Upper lobe of left lung (tissue), 6 donors: ENCODE results near the gene SLC25A13. TPM values are rescaled to one million over a fixed set of nuclear protein-coding genes. Genes with fewer than 3 reads are reported as not detected.

ENCODE experiments used
- ATAC-seq, 2 donors: fragments of 200-7000 bp; cut with Tn5 transposase; one replicate each; pipeline ENCODE4 v1.9.1; 2022; ENCODE audit warnings: mild to moderate bottlenecking in 2 of 2, moderate library complexity in 2 of 2; ENCODE audit not compliant: low FRiP score in 2 of 2
- DNase-seq, 2 donors: peaks; one replicate each; pipeline ENCODE4 v3.0.0-alpha.2; 2019 to 2020
- H3K27ac ChIP-seq, 4 donors: fragments of 200-600 bp; sonication (generic); one replicate each; pipeline ENCODE4 v1.5.1; 2016 to 2019
- H3K27me3 ChIP-seq, 4 donors: fragments of 200-600 bp; sonication (generic); one replicate each; pipeline ENCODE4 v1.5.1; 2017 to 2019
- H3K36me3 ChIP-seq, 4 donors: fragments of 200-600 bp; sonication (generic); one replicate each; pipeline ENCODE4 v1.5.1; 2016 to 2019
- H3K4me1 ChIP-seq, 4 donors: fragments of 200-600 bp; sonication (generic); one replicate each; pipeline ENCODE4 v1.5.1; 2018 to 2019
- H3K4me3 ChIP-seq, 4 donors: fragments of 200-600 bp; sonication (generic); one replicate each; pipeline ENCODE4 v1.5.1; 2017 to 2019; ENCODE audit warnings: mild to moderate bottlenecking in 2 of 4, moderate library complexity in 1 of 4
- H3K9me3 ChIP-seq, 4 donors: fragments of 200-600 bp; sonication (generic); one replicate each; pipeline ENCODE4 v1.5.1; 2018 to 2019
- EP300 ChIP-seq, 4 donors: sonication (generic); formaldehyde crosslinking; IDR thresholded peaks; one replicate each; pipeline ENCODE4 v1.5.1; 2017; ENCODE audit warnings: antibody characterized with exemption in 4 of 4, control low read depth in 2 of 4
- POLR2A ChIP-seq, 4 donors: fragments of 450-650 bp; IDR thresholded peaks; one replicate each; pipeline ENCODE4 v1.5.1; 2016 to 2017; ENCODE audit warnings: antibody characterized with exemption in 4 of 4, mild to moderate bottlenecking in 2 of 4
- POLR2AphosphoS5 ChIP-seq, 2 donors: sonication (generic); formaldehyde crosslinking; IDR thresholded peaks; one replicate each; pipeline ENCODE4 v1.5.1; 2017; ENCODE audit warnings: antibody characterized with exemption in 2 of 2
- WGBS, 2 donors: methylation state at CpG; one replicate each; pipeline ENCODE4 v1.1.5; 2017 to 2018; 5-methylcytosine and 5-hydroxymethylcytosine counted together
- total RNA-seq, 6 donors: library from RNA; depleted of rRNA in 4 of 6; stranded (reverse); fragments of >200 nt in 4 of 6; gene quantifications; one replicate each; pipeline versions ENCODE4 v1.1.0 to v1.2.1, GENCODE V29; 2016 to 2021
- TF ChIP-seq, protein P1 (sequence below), 6 experiments: fragments of 450-650 bp in 4 of 6; fragments of 200-600 bp in 2 of 6; sonication (generic) in 2 of 6; IDR thresholded peaks; one replicate each; pipeline ENCODE4 v1.5.1; 2016 to 2019; ENCODE audit warnings: antibody characterized with exemption in 6 of 6
- donor health status: DM: no; HTN: no; CAD: no; lungs with moderate emphysema.
- donor health status: DM: no; HTN: yes; CAD: no; lungs with severe emphysema.

SLC25A13 gene
- total RNA-seq, 6 donors from 2014 or later: 21.4 to 39.7 (median 30.8) TPM

GRCh38 chr7:96248405-96248804, 73.5 kb downstream of the SLC25A13 start:
- WGBS, 2 donors: 73 to 83% methylated on average over 2 of the region's 2 CpGs
- H3K4me3 ChIP-seq: no peak overlapping the region
- no peaks in the 10 kb centered on the region for H3K36me3 ChIP-seq
- no peak for ATAC-seq
- no peaks in the 10 kb centered on the region for H3K27me3 ChIP-seq
- DNase-seq: no peak
- H3K4me1 ChIP-seq: no peaks in the 10 kb centered on the region
- H3K9me3 ChIP-seq: no peaks in the 10 kb centered on the region
- H3K27ac ChIP-seq: no peak overlapping the region
- TF ChIP-seq POLR2AphosphoS5 (IDR thresholded peaks at IDR 0.05): no peak
- TF ChIP-seq POLR2A (IDR thresholded peaks at IDR 0.05): no peak
- TF ChIP-seq, protein P1, sequence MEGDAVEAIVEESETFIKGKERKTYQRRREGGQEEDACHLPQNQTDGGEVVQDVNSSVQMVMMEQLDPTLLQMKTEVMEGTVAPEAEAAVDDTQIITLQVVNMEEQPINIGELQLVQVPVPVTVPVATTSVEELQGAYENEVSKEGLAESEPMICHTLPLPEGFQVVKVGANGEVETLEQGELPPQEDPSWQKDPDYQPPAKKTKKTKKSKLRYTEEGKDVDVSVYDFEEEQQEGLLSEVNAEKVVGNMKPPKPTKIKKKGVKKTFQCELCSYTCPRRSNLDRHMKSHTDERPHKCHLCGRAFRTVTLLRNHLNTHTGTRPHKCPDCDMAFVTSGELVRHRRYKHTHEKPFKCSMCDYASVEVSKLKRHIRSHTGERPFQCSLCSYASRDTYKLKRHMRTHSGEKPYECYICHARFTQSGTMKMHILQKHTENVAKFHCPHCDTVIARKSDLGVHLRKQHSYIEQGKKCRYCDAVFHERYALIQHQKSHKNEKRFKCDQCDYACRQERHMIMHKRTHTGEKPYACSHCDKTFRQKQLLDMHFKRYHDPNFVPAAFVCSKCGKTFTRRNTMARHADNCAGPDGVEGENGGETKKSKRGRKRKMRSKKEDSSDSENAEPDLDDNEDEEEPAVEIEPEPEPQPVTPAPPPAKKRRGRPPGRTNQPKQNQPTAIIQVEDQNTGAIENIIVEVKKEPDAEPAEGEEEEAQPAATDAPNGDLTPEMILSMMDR (IDR thresholded peaks at IDR 0.05): no peak
- no peak for TF ChIP-seq EP300 (IDR thresholded peaks at IDR 0.05)

- Histone ChIP-seq H3K4me1 (peaks cover 0 to 4% (median under 1%) of the 10 kb centered on the region in 4 donors), H3K36me3 (no peaks in the 10 kb centered on the region), H3K27me3 (no peaks in the 10 kb centered on the region), H3K4me3 (no peak overlapping the region), H3K27ac (no peak overlapping the region), H3K9me3 (no peaks in the 10 kb centered on the region)
- WGBS, 2 donors: 93% methylated on average over 3 of the region's 3 CpGs
- TF ChIP-seq POLR2AphosphoS5 (IDR thresholded peaks at IDR 0.05): no peak
- TF ChIP-seq, protein P1 (IDR thresholded peaks at IDR 0.05): no peak
- TF ChIP-seq POLR2A (IDR thresholded peaks at IDR 0.05): no peak
- TF ChIP-seq EP300 (IDR thresholded peaks at IDR 0.05): no peak
- no peak for DNase-seq
- no peak for ATAC-seq
Observed at GRCh38 chr7:96246919-96247318, 75.0 kb downstream of the SLC25A13 start.

DNA sequence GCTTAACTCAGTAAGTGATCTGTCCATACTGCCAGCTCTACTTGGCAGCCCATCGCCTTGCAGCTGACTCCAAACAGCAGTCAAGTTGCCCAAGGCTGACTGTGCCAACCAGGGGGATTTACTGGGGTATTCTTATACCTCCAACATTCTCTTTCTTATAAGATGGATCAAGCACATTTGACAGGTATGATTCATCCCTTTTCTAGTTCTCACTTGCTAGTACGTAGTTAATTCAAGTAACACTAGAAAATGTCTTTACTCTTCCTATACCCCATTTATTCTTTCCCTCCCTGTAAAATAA, 77.0 kb downstream of the SLC25A13 start:
- DNase-seq (no peak), ATAC-seq (no peak)
- TF ChIP-seq, protein P1 (IDR thresholded peaks at IDR 0.05): no peak
- TF ChIP-seq EP300 (IDR thresholded peaks at IDR 0.05): no peak
- TF ChIP-seq POLR2A (IDR thresholded peaks at IDR 0.05): no peak
- no peak for TF ChIP-seq POLR2AphosphoS5 (IDR thresholded peaks at IDR 0.05)
- Histone ChIP-seq H3K27ac (no peak overlapping the region), H3K4me1 (peaks cover 0 to 5% (median 2%) of the 10 kb centered on the region in 4 donors), H3K36me3 (no peaks in the 10 kb centered on the region), H3K27me3 (no peaks in the 10 kb centered on the region), H3K4me3 (no peak overlapping the region), H3K9me3 (no peaks in the 10 kb centered on the region)
- WGBS, 2 donors: 93 to 96% methylated on average over 2 of the region's 2 CpGs

GRCh38 chr7:96244244-96244991, 77.5 kb downstream of the SLC25A13 start:
- 86 to 98% methylated on average over 6 of the region's 6 CpGs for WGBS, 2 donors
- ATAC-seq: no peak
- no peaks in the 10 kb centered on the region for H3K36me3 ChIP-seq
- H3K4me1 ChIP-seq: peaks cover 0 to 5% (median 2%) of the 10 kb centered on the region in 4 donors
- DNase-seq: no peak
- H3K9me3 ChIP-seq: no peaks in the 10 kb centered on the region
- no peak overlapping the region for H3K4me3 ChIP-seq
- H3K27ac ChIP-seq: no peak overlapping the region
- TF ChIP-seq EP300 (IDR thresholded peaks at IDR 0.05) (no peak), POLR2A (IDR thresholded peaks at IDR 0.05) (no peak), POLR2AphosphoS5 (IDR thresholded peaks at IDR 0.05) (no peak)
- TF ChIP-seq, protein P1 (IDR thresholded peaks at IDR 0.05): no peak
- no peaks in the 10 kb centered on the region for H3K27me3 ChIP-seq

GRCh38 chr7:96243241-96243640, 78.7 kb downstream of the SLC25A13 start:
- WGBS, 2 donors: 96 to 97% methylated on average over 2 of the region's 2 CpGs
- no peak for DNase-seq
- peaks cover 0 to 8% (median 2%) of the 10 kb centered on the region in 4 donors for H3K4me1 ChIP-seq
- H3K36me3 ChIP-seq: no peaks in the 10 kb centered on the region
- H3K4me3 ChIP-seq: no peak overlapping the region
- H3K27ac ChIP-seq: no peak overlapping the region
- H3K27me3 ChIP-seq: no peaks in the 10 kb centered on the region
- ATAC-seq: no peak
- no peaks in the 10 kb centered on the region for H3K9me3 ChIP-seq
- TF ChIP-seq, protein P1 (IDR thresholded peaks at IDR 0.05): no peak
- TF ChIP-seq POLR2A (IDR thresholded peaks at IDR 0.05): no peak
- no peak for TF ChIP-seq EP300 (IDR thresholded peaks at IDR 0.05)
- TF ChIP-seq POLR2AphosphoS5 (IDR thresholded peaks at IDR 0.05): no peak
